Transverse colon (tissue), 4 donors: ENCODE measurements around the gene KNL1.

Experiments
- EP300 ChIP-seq: sonication (generic); formaldehyde crosslinking; IDR thresholded peaks from one replicate; pipeline ENCODE4 v1.6.1; 2017; ENCODE audit warnings: antibody characterized with exemption, low read depth
- POLR2A ChIP-seq: fragments of 450-650 bp; IDR thresholded peaks from one replicate; pipeline ENCODE4 v1.6.1; 2016; ENCODE audit warnings: antibody characterized with exemption, mild to moderate bottlenecking, moderate library complexity
- POLR2AphosphoS5 ChIP-seq, 3 donors: sonication (generic); formaldehyde crosslinking; IDR thresholded peaks; one replicate each; pipeline ENCODE4 v1.6.1; 2016; ENCODE audit warnings: antibody characterized with exemption in 3 of 3
- TF ChIP-seq, protein P1 (sequence below), 5 experiments: fragments of 200-600 bp in 3 of 5; fragments of 450-650 bp in 2 of 5; sonication (generic) in 3 of 5; IDR thresholded peaks; 1 replicate in 2 of 5; 2 replicates in 3 of 5; pipeline ENCODE4 v1.5.1; 2016 to 2017; ENCODE audit warnings: antibody characterized with exemption in 5 of 5, inconsistent platforms in 3 of 5, mild to moderate bottlenecking in 2 of 5, moderate library complexity in 1 of 5

DNA sequence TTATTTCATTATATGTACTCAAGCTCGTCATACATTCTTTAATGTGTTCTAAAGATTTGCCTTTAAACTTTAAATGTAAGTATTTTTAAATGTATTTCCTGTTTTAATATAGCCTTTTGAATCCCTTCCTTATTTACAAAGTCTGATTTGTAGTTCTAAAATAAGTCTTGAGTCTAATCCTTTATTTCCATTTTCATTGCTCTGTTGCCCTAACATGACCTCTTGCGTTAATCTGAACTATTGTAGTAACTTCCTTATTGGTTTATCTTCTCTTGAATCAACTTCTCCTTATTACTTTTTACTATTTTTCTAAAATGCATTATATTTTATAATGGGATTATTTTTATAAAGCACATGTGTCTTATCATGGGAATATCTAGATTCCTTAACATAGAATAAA lies 24.0 kb downstream of the KNL1 start:
- TF ChIP-seq, protein P1, sequence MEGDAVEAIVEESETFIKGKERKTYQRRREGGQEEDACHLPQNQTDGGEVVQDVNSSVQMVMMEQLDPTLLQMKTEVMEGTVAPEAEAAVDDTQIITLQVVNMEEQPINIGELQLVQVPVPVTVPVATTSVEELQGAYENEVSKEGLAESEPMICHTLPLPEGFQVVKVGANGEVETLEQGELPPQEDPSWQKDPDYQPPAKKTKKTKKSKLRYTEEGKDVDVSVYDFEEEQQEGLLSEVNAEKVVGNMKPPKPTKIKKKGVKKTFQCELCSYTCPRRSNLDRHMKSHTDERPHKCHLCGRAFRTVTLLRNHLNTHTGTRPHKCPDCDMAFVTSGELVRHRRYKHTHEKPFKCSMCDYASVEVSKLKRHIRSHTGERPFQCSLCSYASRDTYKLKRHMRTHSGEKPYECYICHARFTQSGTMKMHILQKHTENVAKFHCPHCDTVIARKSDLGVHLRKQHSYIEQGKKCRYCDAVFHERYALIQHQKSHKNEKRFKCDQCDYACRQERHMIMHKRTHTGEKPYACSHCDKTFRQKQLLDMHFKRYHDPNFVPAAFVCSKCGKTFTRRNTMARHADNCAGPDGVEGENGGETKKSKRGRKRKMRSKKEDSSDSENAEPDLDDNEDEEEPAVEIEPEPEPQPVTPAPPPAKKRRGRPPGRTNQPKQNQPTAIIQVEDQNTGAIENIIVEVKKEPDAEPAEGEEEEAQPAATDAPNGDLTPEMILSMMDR (IDR thresholded peaks at IDR 0.05) = no peak
- TF ChIP-seq POLR2A (no peak), EP300 (no peak), POLR2AphosphoS5 (IDR thresholded peaks at IDR 0.05) (no peak)
